Activated B cell treated with CpG ODN at 0.5 μM for 24 hours (primary cell): ENCODE measurements around the gene TEKT1. TPM values are rescaled to one million over a fixed set of nuclear protein-coding genes. Genes with fewer than 3 reads are reported as not detected.

ENCODE experiments used
- ATAC-seq: fragments of 200-7000 bp; cut with Tn5 transposase; one replicate; pipeline ENCODE4 v1.10.0; 2021; ENCODE audit warnings: low read depth, mild to moderate bottlenecking, moderate library complexity
- CTCF ChIA-PET: fragments of 350-600 bp; sonication (Branson Sonifier 250); formaldehyde crosslinking; loops from one replicate; lab custom pipeline; 2021; ENCODE audit warnings: antibody characterized with exemption; lab: Charles Lee
- POLR2A ChIA-PET: fragments of 350-600 bp; sonication (Branson Sonifier 250); formaldehyde crosslinking; loops from one replicate; lab custom pipeline; 2021; ENCODE audit warnings: antibody characterized with exemption; lab: Charles Lee
- DNase-seq: peaks from one replicate; pipeline ENCODE4 v3.0.0; 2022
- H3K27ac Mint-ChIP-seq: one replicate; pipeline ENCODE4 v1.8.0; 2020; ENCODE audit warnings: mixed read lengths
- H3K27me3 Mint-ChIP-seq: one replicate; pipeline ENCODE4 v1.8.0; 2021; ENCODE audit warnings: mixed read lengths
- H3K36me3 Mint-ChIP-seq: one replicate; pipeline ENCODE4 v1.8.0; 2021; ENCODE audit warnings: low read depth, mixed read lengths
- H3K4me1 Mint-ChIP-seq: one replicate; pipeline ENCODE4 v1.8.0; 2021; ENCODE audit warnings: mixed read lengths
- H3K4me3 Mint-ChIP-seq: one replicate; pipeline ENCODE4 v1.8.0; 2020; ENCODE audit warnings: mild to moderate bottlenecking, mixed read lengths
- H3K9me3 Mint-ChIP-seq: one replicate; pipeline ENCODE4 v1.8.0; 2020; ENCODE audit warnings: mixed read lengths
- CTCF ChIP-seq: fragments of 200-600 bp; IDR thresholded peaks from one replicate; pipeline ENCODE4 v1.8.0; 2022; ENCODE audit warnings: antibody characterized with exemption, mild to moderate bottlenecking
- intact Hi-C: fragments of 100-400 bp; cut with micrococcal nuclease; formaldehyde crosslinking; loops from one replicate; pipeline ENCODE4 v1.15.1; 2024
- total RNA-seq: library from RNA; stranded (reverse); gene quantifications from 2 replicates; pipeline ENCODE4 v1.2.3, GENCODE V29; 2022

The TEKT1 gene
- total RNA-seq, 1 donor from 2014 or later: not detected

GRCh38 chr17:6748617-6749016 is 82.9 kb downstream of the TEKT1 start:
- Mint-ChIP-seq H3K9me3 (no peaks in the 10 kb centered on the region), H3K36me3 (no peaks in the 10 kb centered on the region), H3K4me1 (peaks cover 4% of the 10 kb centered on the region), H3K4me3 (no peak overlapping the region), H3K27me3 (peaks cover 19% of the 10 kb centered on the region), H3K27ac (no peak overlapping the region)
- ChIA-PET CTCF (no interaction called here), POLR2A (no interaction called here)
- DNase-seq (no peak), ATAC-seq (no peak)
- intact Hi-C loops: no loop called here
- no peak for TF ChIP-seq CTCF

Other genes with a start within 250 kb of the TEKT1 start
- 21.0 and 24.7 TPM in 2 replicates for gene KIAA0753, start 191.0 kb downstream of the TEKT1 start, total RNA-seq
- gene TXNDC17, start 190.7 kb downstream of the TEKT1 start, total RNA-seq: 42.7 and 54.5 TPM in 2 replicates
- gene MED31, start 180.1 kb downstream of the TEKT1 start, total RNA-seq: 16.5 and 23.4 TPM in 2 replicates
- 2.9 and 3.5 TPM in 2 replicates for gene C17orf100, start 180.0 kb downstream of the TEKT1 start, total RNA-seq
- not detected in 2 replicates for gene SLC13A5, start 118.4 kb downstream of the TEKT1 start, total RNA-seq
- 50.4 and 62.5 TPM in 2 replicates for gene XAF1, start 75.7 kb downstream of the TEKT1 start, total RNA-seq
- gene FBXO39, start 55.5 kb downstream of the TEKT1 start, total RNA-seq: 0.12 and 0.22 TPM in 2 replicates
- not detected in 2 replicates for gene ALOX12, start 164.3 kb upstream of the TEKT1 start, total RNA-seq
- 130 and 140 TPM in 2 replicates for gene RNASEK, start 180.9 kb upstream of the TEKT1 start, total RNA-seq
- 0.31 and 0.88 TPM in 2 replicates for gene BCL6B, start 191.3 kb upstream of the TEKT1 start, total RNA-seq
- gene SLC16A13, start 204.3 kb upstream of the TEKT1 start, total RNA-seq: 10.4 and 11.8 TPM in 2 replicates
- 3.6 and 4.2 TPM in 2 replicates for gene SLC16A11, start 212.4 kb upstream of the TEKT1 start, total RNA-seq
- not detected in 2 replicates for gene CLEC10A, start 248.5 kb upstream of the TEKT1 start, total RNA-seq